NCI-H187 (cell line): ENCODE data around the gene DPH1.

Source experiments
- DNase-seq, 2 experiments: peaks; one replicate each; lab custom pipeline; 2025; lab: John Stamatoyannopoulos, UW

DPH1 gene

DNA sequence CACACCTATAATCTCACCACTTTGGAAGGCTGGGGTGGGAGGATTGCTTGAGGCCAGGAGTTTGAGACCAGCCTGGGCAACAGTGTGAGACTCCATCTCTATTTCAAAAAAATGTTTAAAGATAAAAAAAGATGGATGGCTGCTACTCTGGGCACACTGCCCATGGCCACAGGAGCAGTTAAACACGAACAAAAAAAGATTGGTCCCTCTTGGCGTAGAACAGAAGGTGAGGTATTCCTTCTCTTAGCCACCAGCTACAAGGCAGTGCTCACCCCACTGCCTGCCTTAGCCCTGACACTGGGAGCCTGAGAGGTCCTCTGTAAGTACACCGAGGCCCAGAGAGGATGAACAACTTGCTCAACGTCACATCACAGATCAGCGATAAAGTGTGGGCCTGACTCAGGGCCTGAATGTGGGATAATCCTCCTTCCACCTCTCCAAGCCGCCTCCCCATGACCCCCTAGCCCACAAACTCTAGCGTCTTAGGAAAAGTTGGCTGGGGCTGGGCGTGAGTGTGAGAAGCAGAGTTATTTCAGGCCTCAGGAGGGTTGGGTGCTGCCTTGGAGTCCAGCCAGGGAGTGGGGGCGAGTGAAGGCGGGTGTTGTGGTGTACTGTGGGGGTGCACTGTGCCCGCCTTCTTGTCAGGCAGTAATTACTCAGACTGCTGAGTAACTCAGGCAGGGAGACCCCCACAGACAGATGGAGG, 2.3 kb upstream of the DPH1 start:
- DNase-seq = no peak

DNA sequence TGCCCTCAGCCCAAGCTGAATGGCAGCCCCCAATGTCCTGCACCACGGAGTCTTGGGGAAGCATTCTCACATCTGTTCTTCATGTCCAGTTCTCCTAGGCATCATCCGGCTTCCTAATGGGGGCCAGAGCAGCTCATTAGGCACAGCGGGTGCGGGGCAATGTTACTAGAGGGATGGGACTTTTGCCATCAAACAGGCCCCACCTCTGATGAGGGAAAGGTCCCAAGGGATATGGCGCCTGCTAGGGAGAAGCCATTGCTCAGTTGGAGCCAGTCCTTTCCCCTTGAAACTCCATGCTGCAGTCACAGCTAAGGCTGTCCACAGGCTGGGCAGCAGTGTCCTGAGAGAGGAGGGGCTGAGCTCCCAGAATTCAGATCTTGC, 1.7 kb upstream of the DPH1 start:
- no peak for DNase-seq

DNA sequence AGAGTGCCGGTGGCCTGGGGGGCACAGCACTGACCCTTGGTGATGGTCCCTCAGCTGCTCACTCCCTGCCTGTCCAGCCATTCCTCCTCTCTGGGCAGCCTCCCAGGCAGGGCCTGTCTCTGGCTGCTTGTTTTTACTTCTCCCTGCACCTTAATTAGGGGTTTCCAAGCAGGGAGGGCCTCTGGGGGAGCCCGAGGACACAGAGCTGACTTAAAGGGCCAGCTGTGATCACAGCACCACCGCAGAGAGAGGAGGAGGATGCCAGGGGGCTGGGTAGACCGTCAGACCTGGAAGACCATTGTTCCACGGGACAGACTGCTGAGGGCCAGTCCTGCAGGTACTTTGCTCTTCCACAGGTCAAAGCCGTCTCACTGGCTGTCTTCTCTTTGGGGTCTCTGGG, 1.2 kb upstream of the DPH1 start:
- no peak for DNase-seq

DNA sequence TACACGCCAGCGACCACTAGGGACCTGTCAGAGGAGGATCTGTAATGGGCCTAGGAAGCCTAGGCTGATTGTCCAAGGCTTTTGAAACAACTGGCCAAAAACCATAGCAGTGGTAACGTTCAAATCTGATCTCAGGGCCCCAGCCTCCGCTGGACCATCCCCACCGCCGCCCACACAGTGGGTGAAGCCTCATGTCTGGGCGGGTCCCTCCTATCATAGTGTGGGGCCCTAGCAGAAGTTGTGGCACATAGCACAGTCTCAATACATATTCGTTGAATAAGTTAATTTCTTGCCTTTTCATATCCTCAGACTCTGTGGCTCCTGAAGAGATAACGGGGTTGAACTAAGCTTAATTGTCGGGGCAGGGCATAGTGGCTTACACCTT, 818 bp downstream of the DPH1 start:
- DNase-seq = no peak

DNA sequence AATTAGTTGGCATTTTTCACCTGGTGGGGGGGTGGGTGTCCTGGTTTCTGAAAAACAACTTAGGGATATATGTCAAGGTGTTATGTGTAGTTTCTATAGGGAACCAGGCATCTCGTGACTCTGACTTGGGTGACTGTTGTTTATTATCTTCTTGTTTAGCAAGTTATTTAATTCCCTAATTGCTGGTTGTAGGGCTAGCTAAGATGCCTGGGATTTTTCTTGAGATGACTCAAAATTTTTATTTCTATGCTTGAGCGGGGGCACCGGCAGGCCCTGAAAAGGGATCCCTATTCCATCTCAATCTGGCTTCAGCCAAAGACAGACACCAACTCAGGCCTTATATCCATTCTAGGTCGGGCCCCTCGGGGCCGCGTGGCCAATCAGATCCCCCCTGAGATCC, 3.2 kb downstream of the DPH1 start:
- DNase-seq = no peak

DNA sequence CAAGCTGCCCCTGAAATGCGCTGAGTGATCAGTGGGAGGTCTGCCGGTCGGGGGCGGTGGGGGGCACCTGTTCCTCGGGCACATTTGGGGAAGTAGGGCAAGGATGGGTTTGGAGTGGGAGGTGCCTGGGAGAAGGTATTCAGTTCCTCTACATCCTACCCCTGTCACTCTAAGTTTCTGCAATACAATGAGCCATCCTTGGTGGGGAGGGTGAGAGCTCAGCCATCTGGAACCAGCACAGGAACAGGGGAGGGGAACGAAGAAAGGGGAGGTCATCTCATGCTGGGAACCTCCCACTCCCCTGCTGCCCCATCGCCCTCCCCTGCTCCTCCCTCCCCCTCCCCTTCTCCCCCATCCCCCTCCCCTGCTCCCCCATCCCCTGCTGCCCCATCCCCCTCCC, 4.2 kb downstream of the DPH1 start:
- DNase-seq = no peak

DNA sequence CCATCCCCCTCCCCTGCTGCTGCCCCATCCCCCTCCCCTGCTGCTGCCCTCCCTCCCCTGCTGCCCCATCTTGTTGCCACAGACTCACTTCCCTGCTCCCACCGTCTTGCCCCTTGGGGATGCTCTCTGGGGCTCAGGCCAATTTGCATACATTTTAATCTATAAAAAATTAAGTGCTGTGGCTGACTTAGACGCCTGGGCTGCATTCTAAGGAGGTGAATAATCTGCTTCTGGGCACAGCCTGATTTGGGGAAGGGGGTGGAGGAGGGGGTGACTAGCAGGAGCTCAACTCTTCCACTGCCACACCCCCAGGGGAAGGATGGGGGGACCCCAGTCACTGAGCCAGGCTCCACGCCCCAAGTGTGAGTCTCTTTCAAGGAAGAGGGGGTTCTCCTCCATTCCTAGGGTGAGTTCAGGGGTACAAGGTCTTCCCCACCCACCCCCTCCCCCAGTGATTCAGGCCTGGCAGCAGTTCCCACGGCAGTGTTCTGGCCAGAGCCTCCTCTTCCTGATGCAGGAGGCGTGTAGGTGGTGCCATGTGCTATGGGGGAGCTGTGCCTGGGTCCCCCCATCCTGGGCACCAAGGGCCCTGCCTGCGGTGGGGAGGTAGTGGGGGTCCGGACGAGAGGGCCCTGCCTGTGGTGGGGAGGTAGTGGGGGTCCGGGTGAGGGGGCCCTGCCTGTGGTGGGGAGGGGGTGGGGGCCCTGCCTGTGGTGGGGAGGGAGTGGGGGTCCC, 5.0 kb downstream of the DPH1 start:
- DNase-seq = no peak

DNA sequence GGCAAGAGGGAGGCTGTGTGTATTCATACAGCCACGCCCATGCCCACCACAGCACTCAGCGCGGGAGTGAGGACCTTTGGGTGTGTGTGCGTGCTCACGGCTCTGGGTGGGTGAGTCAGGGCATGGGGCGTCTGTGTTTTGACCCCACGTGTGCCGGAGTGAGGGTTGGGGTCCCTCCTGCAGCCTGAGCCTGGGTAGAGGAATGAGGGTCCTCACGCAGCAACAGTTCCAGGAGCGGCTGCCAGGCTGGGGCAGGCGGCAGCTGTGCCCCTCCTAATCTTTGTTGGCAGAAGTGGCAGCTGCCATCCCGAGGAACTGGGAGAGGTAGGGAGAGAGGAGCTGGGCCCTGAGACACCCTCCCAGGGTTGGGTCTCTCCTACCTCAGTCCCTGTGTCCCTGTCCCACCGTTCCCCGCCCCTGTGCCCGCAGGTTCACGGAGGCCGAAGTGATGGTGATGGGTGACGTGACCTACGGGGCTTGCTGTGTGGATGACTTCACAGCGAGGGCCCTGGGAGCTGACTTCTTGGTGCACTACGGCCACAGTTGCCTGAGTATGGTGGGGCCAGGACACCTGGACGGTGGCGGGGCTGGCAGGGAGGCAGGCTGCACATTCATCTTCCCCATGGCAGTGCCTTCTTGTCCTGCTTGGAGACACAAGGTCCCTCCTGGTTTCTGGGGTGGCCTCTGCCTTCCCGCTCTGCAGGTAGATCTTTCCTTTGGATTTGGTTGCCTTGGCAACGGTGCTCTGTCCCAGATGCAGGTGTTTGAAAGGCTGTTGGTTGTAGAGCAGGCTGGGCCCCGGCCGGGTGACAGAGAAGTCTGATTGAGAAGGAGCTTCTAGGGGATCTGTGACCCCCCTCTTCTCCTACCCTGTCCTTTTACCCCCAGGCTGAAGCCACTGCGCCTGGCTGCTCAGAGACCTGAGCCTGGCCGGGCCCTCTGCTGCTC, 5.9 kb downstream of the DPH1 start:
- DNase-seq = no peak

DNA sequence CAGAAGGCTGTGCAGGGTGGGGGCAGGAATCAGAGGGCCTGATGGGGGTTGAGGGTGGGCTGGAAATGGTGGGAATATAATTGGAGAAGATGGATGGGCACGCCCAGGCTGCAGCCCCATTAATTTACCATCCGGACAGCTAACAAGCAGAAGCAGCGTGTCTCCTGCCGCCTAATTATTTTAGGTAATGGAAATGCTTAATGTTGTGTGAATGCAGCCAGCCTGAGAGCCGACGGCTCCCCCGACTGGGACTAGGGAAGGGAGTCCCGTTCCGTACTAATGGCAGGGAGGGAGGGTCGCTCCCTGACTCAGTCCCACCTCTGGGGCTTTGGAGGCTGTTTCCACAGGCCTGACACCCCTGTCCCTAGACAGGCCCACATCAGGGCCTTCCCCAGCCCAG, 7.2 kb downstream of the DPH1 start:
- DNase-seq = no peak

DNA sequence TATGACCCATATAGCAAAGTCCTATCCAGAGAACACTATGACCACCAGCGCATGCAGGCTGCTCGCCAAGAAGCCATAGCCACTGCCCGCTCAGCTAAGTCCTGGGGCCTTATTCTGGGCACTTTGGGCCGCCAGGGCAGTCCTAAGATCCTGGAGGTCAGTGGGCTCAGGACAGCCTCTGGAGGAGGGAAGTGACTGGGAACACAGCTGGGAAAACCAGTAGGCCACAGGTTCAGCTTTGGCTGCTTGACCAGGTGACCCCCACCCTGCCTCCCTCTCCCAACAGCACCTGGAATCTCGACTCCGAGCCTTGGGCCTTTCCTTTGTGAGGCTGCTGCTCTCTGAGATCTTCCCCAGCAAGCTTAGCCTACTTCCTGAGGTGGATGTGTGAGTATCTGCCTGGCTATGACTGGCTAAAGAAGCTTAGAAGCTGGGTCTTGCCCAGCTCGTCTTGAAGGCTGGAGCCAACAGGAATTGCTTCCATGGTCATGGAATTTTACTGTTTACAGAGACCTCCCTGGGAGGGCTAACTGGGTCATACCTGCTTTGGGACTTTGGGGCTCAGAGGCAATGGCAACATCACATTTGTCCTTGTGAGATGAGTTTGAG, 10.4 kb downstream of the DPH1 start:
- no peak for DNase-seq

DNA sequence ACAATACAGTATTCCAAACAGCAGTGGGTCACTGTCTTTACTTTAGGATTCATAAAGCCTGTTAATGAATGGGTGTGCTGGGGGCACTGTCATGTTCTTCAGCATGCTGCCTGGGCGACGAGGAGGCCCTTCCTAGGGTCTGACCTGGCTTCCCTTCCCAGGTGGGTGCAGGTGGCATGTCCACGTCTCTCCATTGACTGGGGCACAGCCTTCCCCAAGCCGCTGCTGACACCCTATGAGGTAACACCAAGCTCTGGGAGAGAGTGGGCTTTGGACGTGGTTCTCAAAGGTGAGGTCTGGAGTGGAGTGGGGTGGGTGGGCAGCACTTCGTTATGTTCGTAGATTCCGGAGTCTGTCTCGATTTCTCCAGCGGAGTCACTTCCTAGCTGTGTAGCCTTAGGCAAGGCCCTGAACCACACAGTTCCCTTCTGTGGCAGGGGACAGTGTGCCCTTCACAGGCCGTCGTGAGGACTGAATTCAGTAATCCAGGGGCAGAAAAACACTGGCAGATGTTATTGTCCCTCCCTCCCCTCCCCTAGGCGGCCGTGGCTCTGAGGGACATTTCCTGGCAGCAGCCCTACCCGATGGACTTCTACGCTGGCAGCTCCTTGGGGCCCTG, 11.1 kb downstream of the DPH1 start:
- no peak for DNase-seq

DNA sequence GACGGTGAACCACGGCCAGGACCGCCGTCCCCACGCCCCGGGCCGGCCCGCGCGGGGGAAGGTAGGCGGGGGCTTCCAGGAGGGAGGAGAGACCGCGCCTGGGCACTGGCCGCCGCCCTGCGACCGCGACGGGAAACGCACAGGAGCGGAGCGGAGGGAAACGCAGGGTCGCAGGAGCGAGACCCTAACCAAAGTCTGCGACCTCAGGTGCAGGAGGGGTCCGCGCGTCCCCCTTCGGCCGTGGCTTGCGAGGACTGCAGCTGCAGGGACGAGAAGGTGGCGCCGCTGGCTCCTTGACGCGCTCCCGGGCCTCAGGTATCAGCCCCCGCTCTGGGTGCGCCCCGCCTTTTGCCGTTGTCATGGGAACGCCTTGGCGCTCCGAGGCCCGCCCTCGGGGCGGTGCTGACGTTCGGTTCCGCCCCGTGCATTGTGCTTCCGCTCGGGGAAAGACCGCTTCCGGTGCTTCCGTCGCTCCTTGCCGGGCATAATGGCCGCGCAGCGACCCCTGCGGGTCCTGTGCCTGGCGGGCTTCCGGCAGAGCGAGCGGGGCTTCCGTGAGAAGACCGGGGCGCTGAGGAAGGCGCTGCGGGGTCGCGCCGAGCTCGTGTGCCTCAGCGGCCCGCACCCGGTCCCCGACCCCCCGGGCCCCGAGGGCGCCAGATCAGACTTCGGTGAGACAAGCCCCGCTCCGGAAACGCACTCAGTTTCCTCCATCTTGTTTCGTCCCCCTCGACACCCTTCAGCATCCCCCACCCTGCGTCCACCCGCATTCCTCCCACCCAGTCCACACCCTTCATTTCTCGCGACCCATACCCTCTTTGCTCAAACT, 11.8 kb downstream of the DPH1 start, which contains the start of gene OVCA2:
Gene OVCA2, plus strand, starts transcription at position 462 of the 829 bp plus-strand sequence. Its CDS starts 26 bp downstream, at position 488.
- peak; percentile 79 to 87 for DNase-seq

DNA sequence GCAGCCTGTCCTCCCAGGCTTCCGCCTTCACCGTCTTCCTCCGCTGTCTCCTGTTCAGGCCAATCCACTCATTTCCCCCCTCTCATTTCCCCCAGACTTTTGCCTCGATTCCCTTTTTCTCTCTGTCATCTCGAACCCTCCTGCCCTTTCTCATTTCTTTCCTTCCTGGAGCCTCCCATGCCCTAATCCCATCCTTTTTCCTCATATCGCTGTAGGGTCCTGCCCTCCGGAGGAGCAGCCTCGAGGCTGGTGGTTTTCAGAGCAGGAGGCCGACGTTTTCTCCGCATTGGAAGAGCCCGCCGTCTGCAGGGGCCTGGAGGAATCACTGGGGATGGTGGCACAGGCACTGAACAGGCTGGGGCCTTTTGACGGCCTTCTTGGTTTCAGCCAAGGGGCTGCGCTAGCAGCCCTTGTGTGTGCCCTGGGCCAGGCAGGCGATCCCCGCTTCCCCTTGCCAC, 12.5 kb downstream of the DPH1 start:
- DNase-seq = no peak

DNA sequence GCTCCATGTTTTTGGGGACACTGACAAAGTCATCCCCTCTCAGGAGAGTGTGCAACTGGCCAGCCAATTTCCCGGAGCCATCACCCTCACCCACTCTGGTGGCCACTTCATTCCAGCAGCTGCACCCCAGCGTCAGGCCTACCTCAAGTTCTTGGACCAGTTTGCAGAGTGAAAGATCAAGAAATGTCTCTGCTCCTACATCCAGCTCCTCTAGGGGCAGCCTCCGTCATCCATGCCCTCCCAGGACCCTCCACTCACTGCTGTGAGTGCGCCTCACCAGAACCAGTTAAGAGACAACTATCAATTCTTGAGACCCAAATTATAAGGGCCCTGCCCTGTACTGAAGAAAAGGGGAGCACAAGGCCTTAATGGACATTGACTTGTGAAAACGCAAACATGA, 13.0 kb downstream of the DPH1 start:
- DNase-seq = no peak

DNA sequence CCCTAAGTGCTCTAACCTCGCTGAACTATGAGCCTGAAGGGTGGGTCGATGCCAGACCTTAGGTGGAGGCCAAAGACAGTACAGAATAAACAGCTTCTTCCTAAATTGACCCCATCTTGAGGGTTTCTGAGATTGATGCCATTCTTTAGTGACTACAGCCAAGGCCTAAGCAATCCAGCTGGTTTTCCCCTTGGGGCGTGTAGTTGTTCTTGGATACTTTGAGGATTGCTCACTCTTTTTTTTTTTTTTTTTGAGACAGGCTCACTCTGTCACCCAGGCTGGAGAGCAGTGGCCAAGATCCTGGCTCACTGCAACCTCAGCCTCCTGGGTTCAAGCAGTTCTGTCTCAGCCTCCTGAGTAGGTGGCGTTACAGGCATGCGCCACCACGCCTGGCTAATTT, 13.8 kb downstream of the DPH1 start:
- DNase-seq = no peak

DNA sequence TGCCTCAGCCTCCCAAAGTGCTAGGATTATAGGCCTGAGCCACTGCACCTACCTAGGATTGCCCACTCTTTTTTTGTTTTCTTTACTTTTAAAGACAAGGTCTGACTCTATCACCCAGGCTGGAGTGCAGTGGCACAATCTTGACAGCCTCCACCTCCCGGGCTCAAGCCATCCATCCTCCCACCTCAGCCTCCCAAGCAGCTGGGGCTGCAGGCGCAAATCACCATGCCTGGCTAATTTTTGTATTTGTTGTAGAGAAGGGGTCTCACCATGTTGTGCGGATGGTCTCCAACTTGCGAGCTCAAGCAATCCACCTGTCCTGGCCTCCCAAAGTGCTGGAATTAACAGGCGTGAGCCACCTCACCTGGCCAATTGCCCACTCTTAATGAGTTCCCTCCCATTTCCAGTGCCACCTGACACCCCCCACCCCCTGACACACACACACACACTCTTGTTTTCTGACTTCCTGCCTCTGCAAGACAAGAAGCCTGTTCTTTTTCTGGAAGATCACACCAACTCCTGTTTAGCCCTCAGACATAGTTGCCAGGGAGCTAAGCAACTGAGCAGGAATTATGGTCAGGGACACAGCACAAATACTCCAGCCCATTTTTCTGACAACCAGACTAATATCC, 14.4 kb downstream of the DPH1 start:
- no peak for DNase-seq

DNA sequence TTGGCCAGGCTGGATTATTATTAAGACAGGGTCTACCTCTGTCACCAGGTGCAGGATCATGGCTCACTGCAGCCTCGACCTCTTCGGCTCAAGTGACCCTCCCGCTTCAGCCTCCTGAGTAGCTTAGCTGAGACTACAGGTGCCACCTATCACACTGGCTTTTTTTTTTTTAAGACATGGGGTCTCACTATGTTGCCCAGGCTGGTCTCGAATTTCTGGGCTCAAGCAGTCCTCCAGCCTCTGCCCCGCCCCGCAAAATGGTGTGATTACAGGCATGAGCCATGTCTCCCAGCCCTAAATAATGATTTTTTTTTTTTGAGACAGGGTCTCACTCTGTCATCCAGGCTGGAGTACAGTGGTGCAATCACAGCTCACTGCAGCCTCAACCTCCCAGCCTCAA, 17.6 kb downstream of the DPH1 start:
- no peak for DNase-seq

DNA sequence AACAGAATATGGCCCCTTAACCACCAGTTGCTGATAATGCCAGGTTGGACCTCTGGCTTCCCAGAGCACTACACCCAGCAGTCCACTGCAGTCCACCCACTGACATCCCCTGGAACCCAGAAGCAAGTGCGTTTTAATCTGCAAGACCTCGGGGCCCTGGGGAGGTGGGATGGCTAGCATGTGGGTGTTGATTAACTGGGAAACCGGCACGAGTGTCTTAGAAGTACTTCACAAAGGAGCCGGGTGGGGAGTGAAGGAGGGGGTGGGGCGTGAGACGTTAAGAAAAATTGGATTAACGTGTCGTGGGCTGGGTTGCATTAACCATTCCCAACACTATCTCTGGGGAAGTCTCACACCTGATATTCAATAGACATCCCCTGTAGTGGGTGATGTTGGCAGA, 18.9 kb downstream of the DPH1 start:
- DNase-seq = no peak

DNA sequence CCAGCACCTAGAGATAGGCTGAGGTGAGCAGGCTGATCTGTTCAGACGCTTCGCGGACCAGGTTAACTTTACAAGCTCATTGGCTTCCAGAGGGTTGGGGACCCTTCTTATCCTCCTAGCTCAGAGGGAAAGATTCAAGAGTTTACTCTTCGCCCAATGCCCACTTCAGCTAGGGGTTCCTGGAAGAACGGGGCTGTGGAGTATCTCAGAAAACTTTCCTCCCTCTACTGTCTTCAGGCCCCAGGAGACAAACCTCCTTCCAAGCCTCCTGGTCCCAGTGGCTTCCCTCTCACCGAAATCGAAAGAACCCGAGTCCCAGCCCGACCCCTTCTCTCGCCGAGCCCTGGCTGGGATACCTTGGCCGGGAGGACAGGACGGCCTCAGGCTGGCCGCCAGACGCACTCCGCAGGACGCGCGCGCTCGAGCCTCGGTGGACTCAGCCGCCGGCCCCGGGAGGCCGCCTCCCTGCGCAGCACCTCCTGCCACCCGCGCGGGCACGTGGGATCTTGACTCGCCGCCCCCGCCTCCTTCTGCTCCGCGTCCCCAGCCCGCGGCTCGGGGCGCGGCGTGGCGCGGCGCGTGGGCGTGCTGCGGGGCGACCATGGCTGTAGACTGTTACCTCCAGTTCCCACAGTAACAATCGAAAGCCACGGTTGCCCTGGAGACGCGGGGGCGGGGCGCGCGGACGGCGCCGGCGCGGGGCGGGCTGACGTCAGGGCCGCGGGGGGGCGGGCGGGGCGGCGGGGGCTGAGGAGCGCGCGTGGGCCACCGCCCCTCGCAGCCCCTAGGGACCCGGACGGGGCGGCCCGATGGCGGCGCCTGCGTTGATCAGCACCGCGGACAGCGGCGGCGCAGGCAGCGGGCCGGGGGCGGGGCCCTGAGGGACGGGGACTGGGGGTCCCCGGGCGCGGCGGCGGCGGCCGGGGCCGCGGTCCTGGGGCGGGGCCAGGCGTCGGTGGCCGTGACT, 19.7 kb downstream of the DPH1 start:
- peak; percentile 20 to 39 for DNase-seq
